Astrocyte of the cerebellum (primary cell): ENCODE results near the gene SCN4A.
"Not testable (repeated sequence)": the region's sequence is repeated elsewhere in the genome, so short reads cannot be mapped to it uniquely, and the experiment has no call there.

ENCODE experiments used
- DNase-seq: peaks from one replicate; pipeline ENCODE4 v3.0.0-alpha.2; 2011; ENCODE audit warnings: low read depth
- H3K4me3 ChIP-seq: 2 replicates; pipeline ENCODE4 v1.5.1; 2011; ENCODE audit warnings: mild to moderate bottlenecking, low read depth, low read length, moderate library complexity
- in situ Hi-C: cut with HindIII; loops from 2 replicates; pipeline ENCODE4 v1.10.0; 2017; ENCODE audit warnings: low sequenced_read_pairs
- TF ChIP-seq, protein P1 (sequence below): IDR thresholded peaks from 2 replicates; pipeline ENCODE4 v1.5.1; 2012; ENCODE audit warnings: low read length, low read depth, moderate library complexity, mild to moderate bottlenecking; ENCODE audit errors: missing control alignments

SCN4A gene

DNA sequence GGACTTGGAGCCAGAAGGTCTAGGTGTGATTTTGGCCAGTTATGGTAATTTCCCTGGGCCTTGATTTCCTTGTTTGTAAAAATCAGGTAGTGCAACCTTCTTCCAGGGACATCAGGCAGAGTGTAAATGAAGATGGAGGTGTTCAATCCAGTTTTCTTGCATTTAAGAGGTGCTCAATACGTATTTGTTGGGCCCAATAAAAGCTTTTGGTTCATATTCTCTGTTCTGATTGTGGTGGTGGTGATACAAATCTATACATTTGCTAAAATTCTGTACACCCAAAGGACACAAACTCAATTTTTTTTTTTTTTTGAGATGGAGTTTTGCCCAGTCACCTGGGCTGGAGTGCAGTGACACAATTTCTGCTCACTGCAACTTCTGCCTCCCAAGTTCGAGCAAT lies 46.6 kb downstream of the SCN4A start:
- no peak for DNase-seq
- in situ Hi-C loops = loop anchor here (5.0 kb wide), 1 partner anchor 56 kb away; no protein-coding TSS in a partner anchor
- no peak overlapping the region for H3K4me3 ChIP-seq
- TF ChIP-seq, protein P1, sequence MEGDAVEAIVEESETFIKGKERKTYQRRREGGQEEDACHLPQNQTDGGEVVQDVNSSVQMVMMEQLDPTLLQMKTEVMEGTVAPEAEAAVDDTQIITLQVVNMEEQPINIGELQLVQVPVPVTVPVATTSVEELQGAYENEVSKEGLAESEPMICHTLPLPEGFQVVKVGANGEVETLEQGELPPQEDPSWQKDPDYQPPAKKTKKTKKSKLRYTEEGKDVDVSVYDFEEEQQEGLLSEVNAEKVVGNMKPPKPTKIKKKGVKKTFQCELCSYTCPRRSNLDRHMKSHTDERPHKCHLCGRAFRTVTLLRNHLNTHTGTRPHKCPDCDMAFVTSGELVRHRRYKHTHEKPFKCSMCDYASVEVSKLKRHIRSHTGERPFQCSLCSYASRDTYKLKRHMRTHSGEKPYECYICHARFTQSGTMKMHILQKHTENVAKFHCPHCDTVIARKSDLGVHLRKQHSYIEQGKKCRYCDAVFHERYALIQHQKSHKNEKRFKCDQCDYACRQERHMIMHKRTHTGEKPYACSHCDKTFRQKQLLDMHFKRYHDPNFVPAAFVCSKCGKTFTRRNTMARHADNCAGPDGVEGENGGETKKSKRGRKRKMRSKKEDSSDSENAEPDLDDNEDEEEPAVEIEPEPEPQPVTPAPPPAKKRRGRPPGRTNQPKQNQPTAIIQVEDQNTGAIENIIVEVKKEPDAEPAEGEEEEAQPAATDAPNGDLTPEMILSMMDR = no peak

- DNase-seq = no peak
- TF ChIP-seq, protein P1 = no peak
- in situ Hi-C loops = loop anchor here (5.0 kb wide), 1 partner anchor 57 kb away; no protein-coding TSS in a partner anchor
- H3K4me3 ChIP-seq = no peak overlapping the region
These were observed 47.1 kb downstream of the SCN4A start for GRCh38 chr17:63925615-63926014.

DNA sequence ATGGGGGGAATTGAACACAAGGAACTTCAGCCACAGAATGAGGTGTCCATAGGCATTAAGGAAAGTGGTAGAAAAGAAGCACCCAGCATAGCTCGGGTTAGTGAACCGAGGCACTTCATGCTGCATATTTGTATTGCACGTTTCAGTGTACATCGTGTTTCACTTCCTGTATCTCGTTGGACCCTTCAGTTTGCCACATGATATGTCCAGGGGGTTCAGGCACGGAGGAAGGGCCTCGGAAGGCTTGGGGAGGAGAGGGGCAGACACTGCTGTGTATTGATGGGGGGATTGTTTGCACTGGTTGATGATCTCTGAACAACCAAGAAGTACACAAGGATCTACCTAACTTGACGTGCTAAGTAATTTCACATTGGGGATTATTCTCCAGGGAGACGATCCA lies 50.3 kb downstream of the SCN4A start:
- DNase-seq, in situ Hi-C loops, H3K4me3 ChIP-seq: not testable (repeated sequence)

- in situ Hi-C loops, DNase-seq: not testable (repeated sequence)
These were observed 51.9 kb downstream of the SCN4A start for GRCh38 chr17:63920779-63921178.

GRCh38 chr17:63920050-63920449 lies 52.7 kb downstream of the SCN4A start:
- DNase-seq, in situ Hi-C loops, H3K4me3 ChIP-seq: not testable (repeated sequence)

More at GRCh38 chr17:63920779-63921178, 51.9 kb downstream of the SCN4A start:
- not testable (repeated sequence) for H3K4me3 ChIP-seq

- in situ Hi-C loops = no loop called here
- no peak overlapping the region for H3K4me3 ChIP-seq
- DNase-seq = peak; percentile 13
- TF ChIP-seq, protein P1 = peak; percentile 97
These were observed 53.4 kb downstream of the SCN4A start for GRCh38 chr17:63919311-63919723.

DNA sequence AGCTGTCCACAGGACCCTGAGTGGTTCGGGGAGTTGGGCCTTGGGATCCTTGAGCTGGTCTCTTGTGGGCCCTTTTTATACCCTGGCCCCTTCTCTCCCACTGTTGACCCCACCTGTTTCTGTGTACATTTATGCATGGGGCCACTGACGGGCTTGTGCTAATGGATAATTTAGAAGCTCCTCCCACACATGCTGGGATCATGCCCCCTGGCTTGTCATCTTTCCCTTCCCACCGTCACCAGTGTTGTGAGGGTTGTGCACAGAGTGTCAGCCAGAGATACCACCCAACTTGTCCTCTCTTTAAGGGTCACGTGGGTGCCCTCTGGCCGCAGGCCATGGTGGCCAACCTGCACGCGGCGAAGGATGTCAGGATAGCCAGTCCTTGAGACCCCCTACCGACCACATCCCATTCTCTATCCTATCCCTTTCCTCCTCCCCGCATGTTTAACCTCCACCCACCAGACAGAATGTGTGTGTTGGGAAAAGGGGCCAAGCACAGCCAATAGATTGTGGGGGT lies 53.9 kb downstream of the SCN4A start, which contains the start of gene GH1:
Gene GH1, minus strand, starts transcription at position 51 of the 517 bp plus-strand sequence. CDS start 63 bp downstream, outside the sequence.
- H3K4me3 ChIP-seq, in situ Hi-C loops: not testable (repeated sequence)

DNA sequence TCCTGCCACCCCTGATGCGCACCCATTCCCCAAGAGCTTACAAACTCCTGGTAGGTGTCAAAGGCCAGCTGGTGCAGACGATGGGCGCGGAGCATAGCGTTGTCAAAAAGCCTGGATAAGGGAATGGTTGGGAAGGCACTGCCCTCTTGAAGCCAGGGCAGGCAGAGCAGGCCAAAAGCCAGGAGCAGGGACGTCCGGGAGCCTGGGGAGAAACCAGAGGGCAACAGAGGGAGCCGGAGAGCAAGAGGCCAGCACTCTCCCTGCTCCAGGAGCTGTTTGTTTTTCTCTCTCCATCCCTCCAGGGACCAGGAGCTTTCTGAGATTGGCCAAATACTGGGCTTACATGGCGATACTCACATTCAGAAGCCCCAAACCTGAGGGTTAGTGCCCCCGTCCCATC lies 54.4 kb downstream of the SCN4A start:
- no peak overlapping the region for H3K4me3 ChIP-seq
- TF ChIP-seq, protein P1 = no peak
- DNase-seq = no peak
- in situ Hi-C loops = no loop called here

More for the DNA sequence above, 53.9 kb downstream of the SCN4A start, which contains the start of gene GH1:
- not testable (repeated sequence) for DNase-seq

DNA sequence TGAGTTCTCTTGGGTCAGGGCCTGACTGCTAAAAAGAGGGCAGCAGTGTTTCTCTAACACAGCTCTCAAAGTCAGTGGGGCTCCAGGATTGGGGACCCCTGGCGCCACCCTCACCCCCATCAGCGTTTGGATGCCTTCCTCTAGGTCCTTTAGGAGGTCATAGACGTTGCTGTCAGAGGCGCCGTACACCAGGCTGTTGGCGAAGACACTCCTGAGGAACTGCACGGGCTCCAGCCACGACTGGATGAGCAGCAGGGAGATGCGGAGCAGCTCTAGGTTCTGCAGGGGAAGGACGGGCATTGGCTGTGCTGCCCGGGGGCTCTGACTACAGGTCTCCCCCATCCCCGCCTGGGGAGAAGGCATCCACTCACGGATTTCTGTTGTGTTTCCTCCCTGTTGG lies 55.1 kb downstream of the SCN4A start:
- TF ChIP-seq, protein P1 = no peak

GRCh38 chr17:63917206-63917605 lies 55.5 kb downstream of the SCN4A start:
- DNase-seq, H3K4me3 ChIP-seq, in situ Hi-C loops: not testable (repeated sequence)

More for the DNA sequence above, 55.1 kb downstream of the SCN4A start:
- in situ Hi-C loops = no loop called here
- H3K4me3 ChIP-seq = no peak overlapping the region
- DNase-seq = no peak
